ENCODE measurements around the gene HSPA1B.
"Not testable (repeated sequence)": the region's sequence is repeated elsewhere in the genome, so short reads cannot be mapped to it uniquely, and the experiment has no call there.

HSPA1B gene

GRCh38 chr6:31847276-31847978 is 19.9 kb downstream of the HSPA1B start:
- H2AFZ ChIP-seq (ENCODE audit: low read length): no peak overlapping the region
- no peak overlapping the region for H3K4me3 ChIP-seq (ENCODE audit: low read length, poor library complexity, severe bottlenecking)
- H3K4me2 ChIP-seq (ENCODE audit: low read depth, low read length, poor library complexity, severe bottlenecking): no peak overlapping the region
- 0 out of 2 replicates have a peak, but pooled peaks cover 2% of the 10 kb centered on the region for H3F3A ChIP-seq (ENCODE audit: low read depth)
- no peak overlapping the region for H3K9ac ChIP-seq (ENCODE audit: low read depth, low read length, poor library complexity, severe bottlenecking)
- H3K27me3 ChIP-seq (ENCODE audit: insufficient read depth, low read length, poor library complexity, severe bottlenecking): no peaks in the 10 kb centered on the region
- H4K20me1 ChIP-seq (ENCODE audit: insufficient read depth, low read length, poor library complexity, severe bottlenecking): no peaks in the 10 kb centered on the region
- no peaks in the 10 kb centered on the region for H3K9me3 ChIP-seq (ENCODE audit: insufficient read depth, low read depth, low read length)
- H3K4me1 ChIP-seq (ENCODE audit: insufficient read depth, low read length, poor library complexity, severe bottlenecking): no peaks in the 10 kb centered on the region
- no peak for TF ChIP-seq CTCF (conservative IDR thresholded peaks at IDR 0.05; ENCODE audit: low read length)
- no peak for TF ChIP-seq EZH2phosphoT487 (IDR thresholded peaks at IDR 0.05; ENCODE audit: borderline replicate concordance)
- no peaks in the 10 kb centered on the region for H3K9me2 ChIP-seq (replicated peaks; ENCODE audit: low read depth, low read length)
- H3K79me2 ChIP-seq (ENCODE audit: insufficient read depth, low read length): no peaks in the 10 kb centered on the region
- H3K36me3 ChIP-seq (ENCODE audit: insufficient read depth, low read length): no peaks in the 10 kb centered on the region

- no peaks in the 10 kb centered on the region for H3K27me3 ChIP-seq (ENCODE audit: insufficient read depth, low read length, poor library complexity, severe bottlenecking)
- no peaks in the 10 kb centered on the region for H3K36me3 ChIP-seq (ENCODE audit: insufficient read depth, low read length)
- H4K20me1 ChIP-seq (ENCODE audit: insufficient read depth, low read length, poor library complexity, severe bottlenecking): no peaks in the 10 kb centered on the region
- H3K9ac ChIP-seq (ENCODE audit: low read depth, low read length, poor library complexity, severe bottlenecking): no peak overlapping the region
- H3K4me3 ChIP-seq (ENCODE audit: low read length, poor library complexity, severe bottlenecking): no peak overlapping the region
- no peaks in the 10 kb centered on the region for H3F3A ChIP-seq (ENCODE audit: low read depth)
- H3K4me1 ChIP-seq (ENCODE audit: insufficient read depth, low read length, poor library complexity, severe bottlenecking): no peaks in the 10 kb centered on the region
- no peak overlapping the region for H3K4me2 ChIP-seq (ENCODE audit: low read depth, low read length, poor library complexity, severe bottlenecking)
- H3K9me3 ChIP-seq (ENCODE audit: insufficient read depth, low read depth, low read length): no peaks in the 10 kb centered on the region
- TF ChIP-seq CTCF (conservative IDR thresholded peaks at IDR 0.05; ENCODE audit: low read length) (no peak), EZH2phosphoT487 (IDR thresholded peaks at IDR 0.05; ENCODE audit: borderline replicate concordance) (no peak)
- H3K9me2 ChIP-seq (replicated peaks; ENCODE audit: low read depth, low read length): no peaks in the 10 kb centered on the region
- H3K79me2 ChIP-seq (ENCODE audit: insufficient read depth, low read length): no peaks in the 10 kb centered on the region
- no peak overlapping the region for H2AFZ ChIP-seq (ENCODE audit: low read length)
These were observed 23.4 kb downstream of the HSPA1B start for GRCh38 chr6:31850765-31851484.

GRCh38 chr6:31851485-31851832 is 23.9 kb downstream of the HSPA1B start:
- Histone ChIP-seq H3K9me2 (replicated peaks; ENCODE audit: low read depth, low read length) (no peaks in the 10 kb centered on the region), H3K27me3 (ENCODE audit: insufficient read depth, low read length, poor library complexity, severe bottlenecking) (no peaks in the 10 kb centered on the region), H3K4me3 (ENCODE audit: low read length, poor library complexity, severe bottlenecking) (no peak overlapping the region), H3K9me3 (ENCODE audit: insufficient read depth, low read depth, low read length) (no peaks in the 10 kb centered on the region), H3K4me1 (ENCODE audit: insufficient read depth, low read length, poor library complexity, severe bottlenecking) (no peaks in the 10 kb centered on the region), H3K79me2 (ENCODE audit: insufficient read depth, low read length) (no peaks in the 10 kb centered on the region), H2AFZ (ENCODE audit: low read length) (no peak overlapping the region), H4K20me1 (ENCODE audit: insufficient read depth, low read length, poor library complexity, severe bottlenecking) (no peaks in the 10 kb centered on the region), H3K9ac (ENCODE audit: low read depth, low read length, poor library complexity, severe bottlenecking) (no peak overlapping the region), H3K4me2 (ENCODE audit: low read depth, low read length, poor library complexity, severe bottlenecking) (no peak overlapping the region), H3K36me3 (ENCODE audit: insufficient read depth, low read length) (no peaks in the 10 kb centered on the region), H3F3A (ENCODE audit: low read depth) (no peaks in the 10 kb centered on the region)
- TF ChIP-seq EZH2phosphoT487 (IDR thresholded peaks at IDR 0.05; ENCODE audit: borderline replicate concordance) (no peak), CTCF (conservative IDR thresholded peaks at IDR 0.05; ENCODE audit: low read length) (no peak)

- H3K27me3 ChIP-seq (ENCODE audit: insufficient read depth, low read length, poor library complexity, severe bottlenecking); H3K36me3 ChIP-seq (ENCODE audit: insufficient read depth, low read length); H3K9me3 ChIP-seq (ENCODE audit: insufficient read depth, low read depth, low read length); H4K20me1 ChIP-seq (ENCODE audit: insufficient read depth, low read length, poor library complexity, severe bottlenecking); H2AFZ ChIP-seq (ENCODE audit: low read length); H3K9me2 ChIP-seq (replicated peaks; ENCODE audit: low read depth, low read length); H3K4me3 ChIP-seq (ENCODE audit: low read length, poor library complexity, severe bottlenecking); H3K79me2 ChIP-seq (ENCODE audit: insufficient read depth, low read length); H3K4me2 ChIP-seq (ENCODE audit: low read depth, low read length, poor library complexity, severe bottlenecking); H3F3A ChIP-seq (ENCODE audit: low read depth); H3K9ac ChIP-seq (ENCODE audit: low read depth, low read length, poor library complexity, severe bottlenecking); H3K4me1 ChIP-seq (ENCODE audit: insufficient read depth, low read length, poor library complexity, severe bottlenecking): not testable (repeated sequence)
These were observed 24.6 kb downstream of the HSPA1B start for GRCh38 chr6:31851980-31852718.

GRCh38 chr6:31857774-31858173 is 30.2 kb downstream of the HSPA1B start:
- not testable (repeated sequence) for H3K9me2 ChIP-seq (replicated peaks; ENCODE audit: low read depth, low read length); H4K20me1 ChIP-seq (ENCODE audit: insufficient read depth, low read length, poor library complexity, severe bottlenecking); H3K9me3 ChIP-seq (ENCODE audit: insufficient read depth, low read depth, low read length); H3K27me3 ChIP-seq (ENCODE audit: insufficient read depth, low read length, poor library complexity, severe bottlenecking); H2AFZ ChIP-seq (ENCODE audit: low read length); H3K4me2 ChIP-seq (ENCODE audit: low read depth, low read length, poor library complexity, severe bottlenecking); H3K9ac ChIP-seq (ENCODE audit: low read depth, low read length, poor library complexity, severe bottlenecking); H3K4me3 ChIP-seq (ENCODE audit: low read length, poor library complexity, severe bottlenecking); H3K79me2 ChIP-seq (ENCODE audit: insufficient read depth, low read length); H3F3A ChIP-seq (ENCODE audit: low read depth); H3K36me3 ChIP-seq (ENCODE audit: insufficient read depth, low read length)
- H3K4me1 ChIP-seq (ENCODE audit: insufficient read depth, low read length, poor library complexity, severe bottlenecking): peaks cover 11% of the 10 kb centered on the region
